Activated CD8-positive, alpha-beta memory T cell treated with anti-CD3 and anti-CD28 coated beads, Interleukin-2, amount 10 ng/mL, durations not matched to agents 7 days and 5 days (primary cell): ENCODE measurements around the gene THBD. TPM values are rescaled to one million over a fixed set of nuclear protein-coding genes. Genes with fewer than 3 reads are reported as not detected.
"Not testable (repeated sequence)": the region's sequence is repeated elsewhere in the genome, so short reads cannot be mapped to it uniquely, and the experiment has no call there.

Source experiments
- ATAC-seq: fragments of 150-1000 bp; cut with Tn5 transposase; one replicate; pipeline ENCODE4 v1.10.0; 2021; ENCODE audit warnings: moderate library complexity
- CTCF ChIA-PET: fragments of 350-600 bp; sonication (Branson Sonifier 250); formaldehyde crosslinking; loops from one replicate; lab custom pipeline; 2021; ENCODE audit warnings: antibody characterized with exemption; lab: Charles Lee
- DNase-seq: peaks from one replicate; pipeline ENCODE4 v3.0.0-alpha.2; 2020
- H3K27ac Mint-ChIP-seq: one replicate; pipeline ENCODE4 v1.8.0; 2021; ENCODE audit warnings: mild to moderate bottlenecking, mixed read lengths
- H3K27me3 Mint-ChIP-seq: one replicate; pipeline ENCODE4 v1.8.0; 2021; ENCODE audit warnings: mixed read lengths
- H3K36me3 Mint-ChIP-seq: one replicate; pipeline ENCODE4 v1.8.0; 2021; ENCODE audit warnings: mild to moderate bottlenecking, mixed read lengths
- H3K4me1 Mint-ChIP-seq: one replicate; pipeline ENCODE4 v1.8.0; 2021; ENCODE audit warnings: mixed read lengths
- H3K4me3 Mint-ChIP-seq: one replicate; pipeline ENCODE4 v1.8.0; 2021; ENCODE audit warnings: mild to moderate bottlenecking, moderate library complexity, mixed read lengths
- H3K9me3 Mint-ChIP-seq: one replicate; pipeline ENCODE4 v1.8.0; 2022; ENCODE audit warnings: low read depth, mixed read lengths
- total RNA-seq, 2 experiments: library from RNA; stranded (reverse); gene quantifications; one replicate each; pipeline ENCODE4 v1.2.3, GENCODE V29; 2021

The THBD gene
- total RNA-seq, 2 experiments from 2014 or later, result not detected

GRCh38 chr20:23033918-23034317, 15.6 kb downstream of the THBD start:
- Mint-ChIP-seq H3K4me3 (no peak overlapping the region), H3K4me1 (no peaks in the 10 kb centered on the region), H3K9me3 (no peaks in the 10 kb centered on the region), H3K36me3 (no peaks in the 10 kb centered on the region), H3K27ac (no peak overlapping the region), H3K27me3 (peaks cover 8% of the 10 kb centered on the region)
- CTCF ChIA-PET, result no interaction called here
- ATAC-seq (no peak), DNase-seq (no peak)

- H3K27ac Mint-ChIP-seq, result no peak overlapping the region
- ATAC-seq (no peak), DNase-seq (no peak)
- no peaks in the 10 kb centered on the region for H3K4me1 Mint-ChIP-seq
- CTCF ChIA-PET, result no interaction called here
- no peak overlapping the region for H3K4me3 Mint-ChIP-seq
- H3K9me3 Mint-ChIP-seq, result no peaks in the 10 kb centered on the region
- H3K27me3 Mint-ChIP-seq, result peaks cover 8% of the 10 kb centered on the region
- no peaks in the 10 kb centered on the region for H3K36me3 Mint-ChIP-seq
Measured at GRCh38 chr20:23032750-23033078, 16.8 kb downstream of the THBD start.

- Mint-ChIP-seq H3K27me3 (peaks cover 8% of the 10 kb centered on the region), H3K27ac (no peak overlapping the region), H3K9me3 (no peaks in the 10 kb centered on the region), H3K4me3 (no peak overlapping the region), H3K36me3 (no peaks in the 10 kb centered on the region), H3K4me1 (no peaks in the 10 kb centered on the region)
- CTCF ChIA-PET, result no interaction called here
- DNase-seq, result no peak
- no peak for ATAC-seq
Measured at GRCh38 chr20:23032056-23032749, 17.3 kb downstream of the THBD start.

GRCh38 chr20:23031346-23031745, 18.1 kb downstream of the THBD start:
- H3K27ac Mint-ChIP-seq, result no peak overlapping the region
- no peak for DNase-seq
- H3K9me3 Mint-ChIP-seq, result no peaks in the 10 kb centered on the region
- H3K4me1 Mint-ChIP-seq, result no peaks in the 10 kb centered on the region
- no peaks in the 10 kb centered on the region for H3K36me3 Mint-ChIP-seq
- no peak for ATAC-seq
- CTCF ChIA-PET, result no interaction called here
- peaks cover 8% of the 10 kb centered on the region for H3K27me3 Mint-ChIP-seq
- no peak overlapping the region for H3K4me3 Mint-ChIP-seq

GRCh38 chr20:23029324-23029723, 20.1 kb downstream of the THBD start:
- H3K27me3 Mint-ChIP-seq, result peaks cover 8% of the 10 kb centered on the region
- no peak overlapping the region for H3K4me3 Mint-ChIP-seq
- no peak overlapping the region for H3K27ac Mint-ChIP-seq
- ATAC-seq, result no peak
- no peaks in the 10 kb centered on the region for H3K36me3 Mint-ChIP-seq
- DNase-seq, result no peak
- H3K4me1 Mint-ChIP-seq, result no peaks in the 10 kb centered on the region
- CTCF ChIA-PET, result no interaction called here
- no peaks in the 10 kb centered on the region for H3K9me3 Mint-ChIP-seq

GRCh38 chr20:23028392-23028791, 21.1 kb downstream of the THBD start:
- DNase-seq (no peak), ATAC-seq (no peak)
- no peaks in the 10 kb centered on the region for H3K36me3 Mint-ChIP-seq
- no peaks in the 10 kb centered on the region for H3K9me3 Mint-ChIP-seq
- CTCF ChIA-PET, result no interaction called here
- H3K27ac Mint-ChIP-seq, result no peak overlapping the region
- H3K4me1 Mint-ChIP-seq, result no peaks in the 10 kb centered on the region
- H3K4me3 Mint-ChIP-seq, result no peak overlapping the region
- H3K27me3 Mint-ChIP-seq, result peaks cover 7% of the 10 kb centered on the region

GRCh38 chr20:23027721-23028120, 21.8 kb downstream of the THBD start:
- DNase-seq, result no peak
- CTCF ChIA-PET, result no interaction called here
- no peak overlapping the region for H3K4me3 Mint-ChIP-seq
- peaks cover under 1% of the 10 kb centered on the region for H3K27me3 Mint-ChIP-seq
- ATAC-seq, result no peak
- no peak overlapping the region for H3K27ac Mint-ChIP-seq
- H3K36me3 Mint-ChIP-seq, result no peaks in the 10 kb centered on the region
- no peaks in the 10 kb centered on the region for H3K9me3 Mint-ChIP-seq
- H3K4me1 Mint-ChIP-seq, result no peaks in the 10 kb centered on the region

GRCh38 chr20:23025503-23025902, 24.0 kb downstream of the THBD start:
- H3K36me3 Mint-ChIP-seq, H3K9me3 Mint-ChIP-seq, CTCF ChIA-PET, DNase-seq, ATAC-seq, H3K27ac Mint-ChIP-seq, H3K4me1 Mint-ChIP-seq, H3K27me3 Mint-ChIP-seq, H3K4me3 Mint-ChIP-seq: not testable (repeated sequence)

GRCh38 chr20:23024701-23025100, 24.8 kb downstream of the THBD start:
- no peaks in the 10 kb centered on the region for H3K27me3 Mint-ChIP-seq
- ATAC-seq (no peak), DNase-seq (no peak)
- no peaks in the 10 kb centered on the region for H3K36me3 Mint-ChIP-seq
- no peaks in the 10 kb centered on the region for H3K4me1 Mint-ChIP-seq
- no peak overlapping the region for H3K4me3 Mint-ChIP-seq
- no peak overlapping the region for H3K27ac Mint-ChIP-seq
- CTCF ChIA-PET, result no interaction called here
- H3K9me3 Mint-ChIP-seq, result no peaks in the 10 kb centered on the region

GRCh38 chr20:23023621-23024177, 25.8 kb downstream of the THBD start:
- Mint-ChIP-seq H3K4me3 (no peak overlapping the region), H3K9me3 (no peaks in the 10 kb centered on the region), H3K4me1 (no peaks in the 10 kb centered on the region), H3K36me3 (no peaks in the 10 kb centered on the region), H3K27ac (no peak overlapping the region), H3K27me3 (no peaks in the 10 kb centered on the region)
- CTCF ChIA-PET, result no interaction called here
- no peak for ATAC-seq
- no peak for DNase-seq

GRCh38 chr20:23022849-23023248, 26.6 kb downstream of the THBD start:
- CTCF ChIA-PET, result no interaction called here
- ATAC-seq (no peak), DNase-seq (no peak)
- Mint-ChIP-seq H3K27ac (no peak overlapping the region), H3K27me3 (no peaks in the 10 kb centered on the region), H3K4me1 (no peaks in the 10 kb centered on the region), H3K36me3 (no peaks in the 10 kb centered on the region), H3K4me3 (no peak overlapping the region), H3K9me3 (no peaks in the 10 kb centered on the region)

GRCh38 chr20:23021951-23022350, 27.5 kb downstream of the THBD start:
- H3K4me3 Mint-ChIP-seq, result no peak overlapping the region
- no peaks in the 10 kb centered on the region for H3K27me3 Mint-ChIP-seq
- H3K9me3 Mint-ChIP-seq, result no peaks in the 10 kb centered on the region
- no peaks in the 10 kb centered on the region for H3K36me3 Mint-ChIP-seq
- no peak overlapping the region for H3K27ac Mint-ChIP-seq
- no peak for ATAC-seq
- DNase-seq, result no peak
- CTCF ChIA-PET, result no interaction called here
- no peaks in the 10 kb centered on the region for H3K4me1 Mint-ChIP-seq

- Mint-ChIP-seq H3K4me3 (no peak overlapping the region), H3K27ac (no peak overlapping the region)
Measured at GRCh38 chr20:23021541-23021940, 27.9 kb downstream of the THBD start.

GRCh38 chr20:23020230-23021018, 29.0 kb downstream of the THBD start:
- ATAC-seq, result no peak
- no peak overlapping the region for H3K4me3 Mint-ChIP-seq
- no peak for DNase-seq
- no peaks in the 10 kb centered on the region for H3K36me3 Mint-ChIP-seq
- H3K27me3 Mint-ChIP-seq, result no peaks in the 10 kb centered on the region
- no peaks in the 10 kb centered on the region for H3K9me3 Mint-ChIP-seq
- no peaks in the 10 kb centered on the region for H3K4me1 Mint-ChIP-seq
- no peak overlapping the region for H3K27ac Mint-ChIP-seq
- CTCF ChIA-PET, result no interaction called here

More at GRCh38 chr20:23021541-23021940, 27.9 kb downstream of the THBD start:
- H3K4me1 Mint-ChIP-seq, result no peaks in the 10 kb centered on the region
- H3K27me3 Mint-ChIP-seq, result no peaks in the 10 kb centered on the region
- no peaks in the 10 kb centered on the region for H3K9me3 Mint-ChIP-seq
- CTCF ChIA-PET, result no interaction called here
- H3K36me3 Mint-ChIP-seq, result no peaks in the 10 kb centered on the region
- DNase-seq (no peak), ATAC-seq (no peak)
